ENCODE measurements around the gene MARCHF11. TPM values are rescaled to one million over a fixed set of nuclear protein-coding genes. Genes with fewer than 3 reads are reported as not detected.

MARCHF11 gene
- total and polyA plus RNA-seq, 2 of the 8 experiments (the other 6 are each of a cell fraction or from before 2014, with no cell fraction given): 0.27 to 0.82 TPM

DNA sequence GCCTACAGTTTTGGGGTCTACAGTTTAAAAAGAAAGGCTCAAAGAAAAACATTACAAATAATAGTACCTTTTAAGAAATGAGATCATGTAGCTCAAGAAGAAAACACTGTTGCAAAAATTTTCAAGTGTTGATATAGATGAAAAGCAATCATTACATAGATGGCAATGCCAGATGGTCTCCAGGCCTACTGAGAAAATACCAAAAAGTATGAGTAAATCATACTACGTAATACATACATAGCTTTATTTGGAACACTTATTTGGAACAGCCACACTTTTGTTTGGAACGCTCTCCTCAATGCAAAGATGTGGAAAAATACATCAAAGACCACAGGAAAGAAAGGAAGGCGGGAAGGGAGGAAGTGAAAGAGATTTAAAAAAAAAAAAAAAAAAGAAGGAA lies 44.1 kb downstream of the MARCHF11 start:
- Histone ChIP-seq H3K56ac (replicated peaks; ENCODE audit: insufficient read length, low read depth, low read length) (no peak overlapping the region), H2BK5ac (ENCODE audit: low read depth, low read length) (no peak overlapping the region), H4K8ac (ENCODE audit: extremely low read depth, insufficient read depth, low read length) (no peak overlapping the region), H3K79me1 (ENCODE audit: low read depth, low read length) (no peaks in the 10 kb centered on the region), H3K4me1 (replicated peaks in 1 of 4; ENCODE audit: control insufficient read depth in 3 of 4, insufficient read depth in 4 of 4, low read length in 3 of 4) (no peaks in the 10 kb centered on the region), H3K9me3 (ENCODE audit: insufficient read depth in 2 of 2, low read depth in 1 of 2, low read length in 1 of 2) (peaks cover 12 to 17% of the 10 kb centered on the region in 2 experiments), H3K23ac (ENCODE audit: insufficient read length) (no peak overlapping the region), H3K14ac (ENCODE audit: insufficient read length) (no peak overlapping the region), H3K4ac (replicated peaks; ENCODE audit: insufficient read length, low read depth, low read length) (no peak overlapping the region), H2AFZ (ENCODE audit: low read length) (no peak overlapping the region), H3K4me3 (ENCODE audit: extremely low read depth in 1 of 4, insufficient read depth in 2 of 4, low read depth in 3 of 4, low read length in 4 of 4) (no peak overlapping the region), H2BK120ac (replicated peaks; ENCODE audit: low read depth, low read length) (no peak overlapping the region), H2BK20ac (ENCODE audit: low read length) (no peak overlapping the region), H3K36me3 (ENCODE audit: control insufficient read depth in 2 of 4, insufficient read depth in 4 of 4, low read length in 3 of 4) (no peaks in the 10 kb centered on the region; a peak in 1 of 8 replicates), H3K18ac (ENCODE audit: extremely low read depth, low read length) (no peak overlapping the region), H2BK12ac (ENCODE audit: low read depth, low read length) (no peak overlapping the region), H3K23me2 (ENCODE audit: low read depth, low read length) (no peaks in the 10 kb centered on the region), H2AK5ac (ENCODE audit: low read depth, low read length) (no peak overlapping the region), H3K27me3 (replicated peaks in 1 of 4; ENCODE audit: control insufficient read depth in 3 of 4, extremely low read depth in 1 of 4, insufficient read depth in 3 of 4, low read length in 3 of 4) (no peaks in the 10 kb centered on the region), H4K5ac (ENCODE audit: insufficient read length, low read depth, low read length) (no peak overlapping the region), H4K20me1 (replicated peaks in 1 of 2; ENCODE audit: control insufficient read depth in 1 of 2, insufficient read depth in 2 of 2, low read length in 2 of 2) (no peaks in the 10 kb centered on the region), H4K91ac (replicated peaks; ENCODE audit: insufficient read length, low read length) (no peak overlapping the region), H3K79me2 (ENCODE audit: control insufficient read depth in 1 of 2, insufficient read depth in 2 of 2, low read length in 2 of 2) (no peaks in the 10 kb centered on the region), H3K9ac (replicated peaks in 1 of 4; ENCODE audit: extremely low read depth in 1 of 4, low read depth in 3 of 4, low read length in 3 of 4) (no peak overlapping the region), H3K27ac (ENCODE audit: low read depth, low read length) (no peak overlapping the region), H3K4me2 (ENCODE audit: insufficient read depth in 1 of 2, low read depth in 2 of 2, low read length in 2 of 2) (no peak overlapping the region), H2BK15ac (ENCODE audit: low read length) (no peak overlapping the region)
- ChIA-PET POLR2A (ENCODE audit: partially characterized antibody) (no interaction called here), CTCF (ENCODE audit: partially characterized antibody) (interaction anchor here (0.6 kb wide), 1 partner anchor 536 kb away, joined by 3 read pairs; no protein-coding TSS in a partner anchor)
- FAIRE-seq: no peak
- WGBS, 2 experiments (ENCODE audit: extremely low coverage in 1 of 2, insufficient coverage in 1 of 2, insufficient read length in 1 of 2, insufficient replicate concordance in 2 of 2, low coverage in 1 of 2, low lambda C conversion rate in 2 of 2, missing lambda C conversion rate in 1 of 2): 81% methylated on average over 3 of the region's 3 CpGs; no CpG with 5 or more reads in 1 of the 2 experiments
- no peak for DNase-seq (ENCODE audit: low read depth in 1 of 2, low spot score in 2 of 2)

Data from H1 (cell line).